Uterus (tissue), 2 donors: ENCODE measurements around the gene PLA2G2E.

Source experiments
- POLR2A ChIP-seq, 2 donors: fragments of 450-650 bp; IDR thresholded peaks; one replicate each; pipeline ENCODE4 v1.6.1; 2016; ENCODE audit warnings: antibody characterized with exemption in 2 of 2, mild to moderate bottlenecking in 1 of 2, moderate library complexity in 1 of 2
- TF ChIP-seq, protein P1 (sequence below), 4 experiments: fragments of 200-600 bp in 2 of 4; fragments of 450-650 bp in 2 of 4; sonication (generic) in 2 of 4; IDR thresholded peaks; one replicate each; pipeline ENCODE4 v1.5.1; 2016 to 2019; ENCODE audit warnings: antibody characterized with exemption in 4 of 4, mild to moderate bottlenecking in 2 of 4, moderate library complexity in 1 of 4

DNA sequence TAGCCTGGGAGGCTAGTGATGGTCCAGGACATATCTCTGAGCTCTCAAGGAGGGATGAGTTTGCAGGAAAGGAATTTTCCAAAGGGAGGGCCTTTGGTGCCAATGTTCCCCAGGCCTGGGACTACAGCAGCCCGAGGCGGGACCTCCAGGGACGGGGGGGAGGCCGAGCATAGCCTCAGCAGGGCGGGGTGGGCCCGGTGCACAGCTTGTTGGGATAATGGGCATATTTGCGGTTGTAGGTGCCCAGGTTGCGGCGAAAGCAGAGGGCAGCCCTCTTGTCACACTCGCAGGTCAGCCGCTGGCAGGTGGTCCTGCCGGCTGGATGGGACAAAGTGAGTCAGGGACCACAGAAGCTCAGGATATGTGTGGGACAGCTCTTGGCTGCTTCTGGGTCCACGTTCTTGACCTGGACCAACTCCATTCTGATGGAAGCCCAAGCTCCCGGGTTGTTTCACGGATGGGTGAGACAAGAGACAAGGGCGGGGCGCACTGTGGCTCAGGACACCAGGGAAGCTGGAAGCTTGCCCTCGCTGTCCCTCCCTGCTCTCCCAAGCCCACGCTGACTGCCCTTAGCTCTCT is 3.2 kb downstream of the PLA2G2E start:
- TF ChIP-seq, protein P1, sequence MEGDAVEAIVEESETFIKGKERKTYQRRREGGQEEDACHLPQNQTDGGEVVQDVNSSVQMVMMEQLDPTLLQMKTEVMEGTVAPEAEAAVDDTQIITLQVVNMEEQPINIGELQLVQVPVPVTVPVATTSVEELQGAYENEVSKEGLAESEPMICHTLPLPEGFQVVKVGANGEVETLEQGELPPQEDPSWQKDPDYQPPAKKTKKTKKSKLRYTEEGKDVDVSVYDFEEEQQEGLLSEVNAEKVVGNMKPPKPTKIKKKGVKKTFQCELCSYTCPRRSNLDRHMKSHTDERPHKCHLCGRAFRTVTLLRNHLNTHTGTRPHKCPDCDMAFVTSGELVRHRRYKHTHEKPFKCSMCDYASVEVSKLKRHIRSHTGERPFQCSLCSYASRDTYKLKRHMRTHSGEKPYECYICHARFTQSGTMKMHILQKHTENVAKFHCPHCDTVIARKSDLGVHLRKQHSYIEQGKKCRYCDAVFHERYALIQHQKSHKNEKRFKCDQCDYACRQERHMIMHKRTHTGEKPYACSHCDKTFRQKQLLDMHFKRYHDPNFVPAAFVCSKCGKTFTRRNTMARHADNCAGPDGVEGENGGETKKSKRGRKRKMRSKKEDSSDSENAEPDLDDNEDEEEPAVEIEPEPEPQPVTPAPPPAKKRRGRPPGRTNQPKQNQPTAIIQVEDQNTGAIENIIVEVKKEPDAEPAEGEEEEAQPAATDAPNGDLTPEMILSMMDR (IDR thresholded peaks at IDR 0.05): no peak
- no peak for TF ChIP-seq POLR2A (IDR thresholded peaks at IDR 0.05)
